DMS153 treated with DMSO at 0.1 percent for 48 hours (cell line): ENCODE measurements around the gene ZNF334.
A peak's percentile ranks its signal among the peaks of the same experiment; 100 is the strongest.

Experiments used
- DNase-seq: peaks from one replicate; lab custom pipeline; 2025; ENCODE audit not compliant: unreplicated experiment; lab: John Stamatoyannopoulos, UW

The ZNF334 gene

DNA sequence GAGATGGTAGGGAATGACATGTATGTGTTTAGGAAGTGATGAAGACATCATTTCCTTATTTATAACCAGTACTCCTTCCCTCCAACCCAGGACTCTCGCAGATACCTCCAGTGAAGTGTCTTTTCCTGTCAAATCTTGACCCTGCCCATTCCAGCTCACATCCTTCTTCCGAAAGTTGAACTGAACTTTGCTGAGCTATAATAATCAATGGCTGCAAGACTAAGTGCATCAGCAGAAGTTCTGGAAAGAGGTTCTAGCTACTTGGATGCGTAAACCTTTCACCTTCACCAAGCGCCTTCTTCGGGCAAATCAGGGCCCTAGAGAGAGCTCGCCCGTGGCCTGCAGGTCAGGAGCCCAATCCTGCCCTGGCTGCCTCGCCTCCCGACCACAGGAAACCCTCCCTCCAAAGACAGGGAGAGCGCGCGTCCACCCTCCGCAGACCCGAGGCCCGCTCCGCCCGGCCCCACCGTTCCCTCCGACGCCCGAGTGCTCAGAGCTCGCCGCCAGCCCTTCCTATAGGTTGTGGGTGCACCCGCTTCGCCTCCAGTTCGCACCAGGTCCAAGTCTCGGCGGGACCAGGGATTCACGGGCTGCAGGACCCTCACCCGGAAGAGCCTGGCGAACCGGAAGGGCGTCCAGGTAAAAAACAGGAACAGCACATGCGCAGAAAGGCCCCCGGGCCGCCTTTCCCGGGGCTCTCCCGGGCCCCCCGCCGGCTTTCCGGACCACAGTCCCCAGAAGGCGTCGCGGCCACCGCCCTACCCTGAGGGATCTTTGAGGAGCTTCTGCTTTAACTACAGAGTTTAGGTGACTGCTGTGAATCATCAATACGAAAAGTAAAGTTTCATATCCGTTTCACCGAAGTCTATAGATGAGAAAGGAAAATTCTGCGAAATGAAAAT, at the start of gene ZNF334:
Gene ZNF334, minus strand, starts transcription at position 617 of the 902 bp plus-strand sequence. CDS start 1,457 bp downstream, outside the sequence.
- DNase-seq: peak; percentile 75

DNA sequence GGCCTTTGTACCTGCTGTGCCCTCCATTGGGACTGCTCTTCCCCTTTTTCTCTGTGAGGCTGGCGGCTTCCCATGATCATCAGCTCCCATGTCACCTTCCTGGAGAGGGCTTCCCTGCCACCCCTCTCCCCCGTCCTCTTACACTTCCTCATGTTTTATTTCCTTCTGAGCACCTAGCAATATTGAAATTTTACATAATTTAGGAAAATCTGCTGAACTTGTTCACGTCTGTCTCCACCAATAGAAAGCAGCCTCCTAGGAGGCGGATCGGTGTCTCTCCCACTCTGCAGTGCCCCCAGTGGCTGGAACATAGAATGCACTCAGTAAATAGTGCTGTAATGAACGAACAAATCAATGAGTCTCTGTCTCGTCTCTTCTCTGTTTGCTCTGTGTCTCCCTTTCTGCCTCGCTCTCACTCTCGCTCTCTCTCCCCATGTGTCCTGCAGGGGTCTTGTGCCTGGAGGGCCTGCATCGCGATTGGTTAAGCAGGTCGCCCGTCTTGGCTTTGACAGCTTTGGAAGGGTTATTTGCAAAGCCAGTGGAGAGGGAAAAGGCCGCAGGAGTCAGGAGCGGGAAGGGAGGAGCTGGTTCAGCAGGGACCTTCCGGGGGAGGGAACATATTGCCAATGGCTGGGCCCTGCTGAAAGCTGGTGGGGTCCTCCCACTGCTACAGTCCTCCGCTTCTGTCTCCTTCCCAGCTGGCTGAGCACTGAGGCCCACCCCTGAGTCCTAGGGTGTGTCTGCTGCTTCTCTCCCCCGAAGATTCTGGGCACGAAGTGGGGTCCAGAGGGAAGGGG, 49.2 kb upstream of the ZNF334 start:
- DNase-seq: peak; percentile 76

DNA sequence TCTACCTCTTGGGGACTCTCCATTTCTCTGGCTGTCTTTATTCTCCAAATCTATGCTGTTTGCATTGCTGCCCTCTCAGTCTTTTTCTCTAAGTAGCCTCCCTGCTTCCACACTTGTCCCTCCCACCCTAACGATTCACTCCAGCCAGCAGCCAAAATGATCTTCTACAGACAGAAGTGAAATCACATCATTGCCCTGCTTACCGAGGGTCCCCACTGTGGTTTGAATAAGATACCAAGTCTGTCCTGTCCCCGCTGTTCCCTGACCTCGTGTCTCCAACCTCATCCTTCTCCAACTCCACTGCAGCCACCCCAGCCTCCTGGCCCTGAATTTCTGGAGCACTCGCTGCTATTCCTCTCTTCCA, 48.6 kb upstream of the ZNF334 start:
- DNase-seq: no peak

DNA sequence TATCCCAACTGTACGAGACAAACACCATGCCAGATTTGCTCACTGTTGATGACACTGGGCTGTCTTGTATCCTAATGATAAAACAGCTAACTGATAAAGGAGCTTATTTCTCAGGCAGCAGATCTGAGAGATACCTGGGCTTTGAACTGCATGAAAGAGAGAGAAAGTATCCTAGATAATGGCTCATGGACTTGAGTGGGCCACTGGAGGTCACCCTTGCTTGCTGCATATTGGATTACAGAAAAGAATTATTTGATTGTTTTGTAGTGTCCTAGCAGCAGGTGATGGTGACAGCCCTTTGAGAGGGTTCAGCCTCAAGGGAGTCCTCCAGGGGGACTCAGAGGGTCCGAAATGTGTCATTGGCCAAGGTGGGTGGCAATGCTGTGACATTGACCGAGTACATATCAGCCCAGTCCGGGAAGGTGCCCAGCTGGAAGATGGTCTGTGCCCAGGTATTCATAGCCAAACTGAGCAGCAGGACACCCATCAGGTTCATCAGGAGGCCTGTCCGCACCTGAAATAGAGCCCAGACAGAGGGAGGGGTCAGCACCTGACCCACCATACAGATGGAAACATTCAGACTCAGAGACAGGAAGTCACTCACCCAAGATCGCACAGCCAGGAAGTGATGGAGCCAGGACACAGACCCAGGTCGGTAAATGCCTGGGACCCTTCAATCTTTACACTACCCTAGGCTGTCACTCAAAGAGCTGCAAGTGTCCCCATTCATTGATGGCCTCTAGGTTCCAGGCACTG, 46.5 kb upstream of the ZNF334 start:
- DNase-seq: peak; percentile 2

DNA sequence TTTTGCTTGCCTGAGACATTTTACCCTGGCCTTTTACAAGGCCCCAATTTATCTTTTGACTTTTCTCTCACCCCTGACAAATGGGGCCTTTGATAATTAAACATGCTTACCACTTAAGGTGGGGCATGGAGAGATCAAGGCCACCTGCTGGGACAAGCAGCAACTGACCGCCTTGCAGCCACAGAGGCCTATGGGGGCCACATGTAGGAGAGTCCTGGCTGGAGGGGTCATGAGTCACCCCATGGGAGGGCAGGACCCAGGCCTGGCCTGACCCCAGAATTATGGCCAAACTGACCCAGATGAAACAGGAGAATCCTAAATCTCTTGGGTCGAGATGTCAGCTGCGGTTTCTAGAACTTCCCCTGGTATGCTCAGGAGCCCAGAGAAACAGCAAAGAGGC, 45.6 kb upstream of the ZNF334 start:
- DNase-seq: no peak

DNA sequence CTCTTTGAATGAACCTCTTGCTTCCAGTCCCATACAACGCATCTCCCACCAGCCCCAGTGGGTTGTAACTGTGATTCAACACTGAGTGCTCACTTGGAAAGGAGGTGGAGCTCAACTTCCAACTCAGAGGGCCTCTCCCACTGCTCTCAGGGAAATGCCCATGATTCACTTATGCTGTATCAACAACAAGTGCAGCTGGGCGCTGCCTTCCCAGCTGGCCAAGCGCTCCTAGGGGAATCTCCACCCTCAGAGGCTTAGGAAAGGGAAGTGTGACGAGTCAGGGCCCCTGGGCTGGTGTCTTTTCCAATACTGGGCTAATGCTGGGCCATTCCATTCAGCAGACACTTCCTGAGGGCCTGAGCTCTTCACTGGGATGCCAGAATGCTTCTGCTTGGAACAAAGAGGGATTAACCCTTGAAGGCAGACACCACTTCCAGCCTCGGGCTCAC, 45.2 kb upstream of the ZNF334 start:
- DNase-seq: no peak

DNA sequence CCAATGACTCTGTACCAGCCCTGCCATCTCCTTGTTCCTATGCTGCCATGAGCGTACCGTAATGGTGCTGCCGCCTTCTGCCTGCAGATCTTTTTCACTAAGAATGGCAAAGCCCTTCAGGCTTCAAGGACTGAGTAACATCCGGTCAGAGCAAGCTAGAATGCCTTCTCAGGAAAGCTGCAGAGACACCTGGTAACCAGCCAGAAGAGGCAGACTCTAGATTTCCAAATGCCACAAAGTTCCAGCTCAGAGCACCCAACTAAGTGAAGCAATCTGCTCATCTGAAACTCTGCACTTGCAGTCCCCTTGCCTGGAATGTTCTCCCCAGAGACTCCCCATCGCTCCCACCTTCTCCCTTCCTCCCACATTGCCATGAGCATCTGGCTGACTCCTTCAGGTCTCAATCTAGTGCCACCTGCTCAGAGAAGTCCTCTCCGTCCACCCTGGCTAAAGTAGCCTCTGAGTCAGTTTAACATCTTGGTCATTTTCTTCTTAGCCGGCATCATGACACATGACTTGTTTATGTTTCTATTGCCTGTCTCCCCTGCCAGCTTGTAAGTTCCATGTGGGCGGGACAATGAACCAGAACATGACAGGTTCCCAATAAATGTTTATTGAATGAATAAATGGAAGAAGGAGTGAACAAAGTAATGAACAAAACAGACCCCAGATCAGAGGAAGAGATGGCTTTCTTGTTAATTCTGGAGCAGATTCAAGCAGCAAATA, 44.0 kb upstream of the ZNF334 start:
- DNase-seq: no peak

DNA sequence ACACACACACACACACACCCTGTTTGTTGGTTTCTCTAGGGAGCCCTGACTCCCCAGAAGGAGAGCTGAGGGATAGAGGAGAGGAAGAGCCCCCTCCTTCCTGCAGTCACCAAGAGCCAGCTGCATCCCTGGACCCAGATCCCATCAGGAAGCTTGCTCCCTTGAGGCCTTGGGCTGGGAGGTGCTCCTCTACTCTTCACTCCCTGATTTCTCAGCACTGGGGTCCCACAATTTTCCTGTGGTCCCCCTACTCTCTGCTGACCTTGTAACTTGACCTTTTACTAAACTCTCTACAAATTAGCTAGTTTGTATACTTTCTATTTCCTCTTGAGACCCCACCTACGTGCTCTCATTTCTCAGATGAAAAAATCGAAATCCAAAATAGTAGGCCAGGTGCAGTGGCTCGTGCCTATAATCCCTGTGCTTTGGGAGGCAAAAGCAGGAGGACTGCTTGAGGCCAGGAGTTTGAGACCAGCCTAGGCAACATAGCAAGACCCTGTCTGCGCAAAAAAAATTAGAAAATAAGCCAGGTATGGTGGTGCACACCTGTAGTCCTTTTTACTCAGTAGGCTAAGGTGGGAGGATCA, 42.1 kb upstream of the ZNF334 start:
- no peak for DNase-seq

DNA sequence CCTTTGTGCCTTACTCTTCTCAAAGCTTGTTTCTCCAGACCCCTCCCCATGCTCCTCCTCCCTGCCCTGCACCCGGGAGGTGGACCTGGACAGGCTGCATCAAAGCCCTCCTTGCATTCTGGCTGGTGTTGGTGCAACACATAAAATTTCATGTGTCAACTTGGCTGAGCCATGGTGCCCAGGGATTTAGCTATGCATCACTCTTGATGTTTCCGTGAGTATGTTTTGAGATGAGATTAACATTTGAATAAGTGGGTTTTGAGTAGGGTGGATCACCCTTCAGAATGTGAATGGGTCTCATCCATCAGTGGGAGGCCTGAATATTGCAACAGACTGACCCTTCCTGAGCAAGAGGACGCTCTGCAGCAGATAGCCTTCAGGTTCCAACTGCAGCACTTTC, 41.5 kb upstream of the ZNF334 start:
- DNase-seq: no peak

DNA sequence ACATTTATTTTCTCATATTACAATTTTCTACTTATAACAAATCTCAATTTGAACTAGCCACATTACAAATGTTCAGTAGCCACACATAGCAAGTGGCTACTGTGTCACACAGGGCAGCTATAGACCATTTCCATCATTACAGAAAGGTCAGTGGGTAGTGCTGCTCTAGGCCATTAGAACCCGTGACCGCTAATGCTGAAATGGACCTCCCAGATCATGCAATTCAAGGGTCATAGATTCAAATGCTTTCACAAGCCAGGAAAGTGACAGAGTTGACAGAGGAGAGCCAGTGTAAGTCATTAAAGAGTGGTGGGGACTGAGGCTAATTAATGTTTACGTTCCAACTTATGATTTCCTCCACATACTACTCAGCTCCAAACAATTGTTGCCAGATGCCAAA, 40.6 kb upstream of the ZNF334 start:
- DNase-seq: no peak

DNA sequence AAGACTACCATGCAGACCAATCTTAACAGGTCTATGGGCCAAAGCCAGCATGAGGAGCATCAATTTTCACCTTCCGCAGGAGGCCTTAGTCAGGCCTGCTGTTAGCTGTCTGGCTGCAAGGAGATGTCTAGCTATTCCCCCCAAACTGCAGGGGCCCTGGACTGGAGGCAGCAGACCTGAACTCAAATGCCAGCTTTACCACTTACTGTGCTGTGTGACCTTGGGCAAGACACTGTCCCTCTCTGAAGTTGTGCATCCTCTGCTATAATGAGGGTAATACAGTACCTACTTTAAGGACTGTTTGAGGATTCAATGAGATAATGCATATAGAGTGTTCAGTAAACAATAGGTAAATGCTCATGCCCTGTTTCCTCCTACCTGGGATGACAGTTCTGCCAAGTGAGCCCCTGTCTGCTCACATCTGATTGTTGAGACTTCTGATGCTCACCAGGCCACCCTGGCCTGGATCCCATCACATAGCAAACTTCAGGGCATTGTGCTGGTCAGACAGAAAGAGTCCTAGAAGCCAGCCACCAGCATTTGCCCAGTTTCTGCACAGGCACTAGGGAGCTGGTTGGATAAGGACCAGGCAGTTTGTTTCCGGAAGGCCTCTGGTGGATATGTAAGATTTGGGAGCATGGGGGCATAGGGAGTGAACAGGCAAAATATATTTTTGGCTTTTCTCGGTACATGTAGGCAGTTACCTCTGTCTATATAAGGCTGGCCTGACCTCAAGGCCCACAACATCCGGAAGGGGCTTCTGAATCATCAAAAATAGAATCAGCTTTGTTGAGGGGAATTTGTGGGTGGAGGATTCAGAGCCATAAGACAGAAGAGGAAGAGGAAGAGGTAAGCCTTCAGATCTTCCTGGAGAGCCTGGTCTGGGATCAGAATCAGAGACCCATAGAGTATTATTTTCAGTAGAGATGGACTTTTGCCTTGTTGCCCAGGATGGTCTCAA, 39.4 kb upstream of the ZNF334 start:
- DNase-seq: no peak

DNA sequence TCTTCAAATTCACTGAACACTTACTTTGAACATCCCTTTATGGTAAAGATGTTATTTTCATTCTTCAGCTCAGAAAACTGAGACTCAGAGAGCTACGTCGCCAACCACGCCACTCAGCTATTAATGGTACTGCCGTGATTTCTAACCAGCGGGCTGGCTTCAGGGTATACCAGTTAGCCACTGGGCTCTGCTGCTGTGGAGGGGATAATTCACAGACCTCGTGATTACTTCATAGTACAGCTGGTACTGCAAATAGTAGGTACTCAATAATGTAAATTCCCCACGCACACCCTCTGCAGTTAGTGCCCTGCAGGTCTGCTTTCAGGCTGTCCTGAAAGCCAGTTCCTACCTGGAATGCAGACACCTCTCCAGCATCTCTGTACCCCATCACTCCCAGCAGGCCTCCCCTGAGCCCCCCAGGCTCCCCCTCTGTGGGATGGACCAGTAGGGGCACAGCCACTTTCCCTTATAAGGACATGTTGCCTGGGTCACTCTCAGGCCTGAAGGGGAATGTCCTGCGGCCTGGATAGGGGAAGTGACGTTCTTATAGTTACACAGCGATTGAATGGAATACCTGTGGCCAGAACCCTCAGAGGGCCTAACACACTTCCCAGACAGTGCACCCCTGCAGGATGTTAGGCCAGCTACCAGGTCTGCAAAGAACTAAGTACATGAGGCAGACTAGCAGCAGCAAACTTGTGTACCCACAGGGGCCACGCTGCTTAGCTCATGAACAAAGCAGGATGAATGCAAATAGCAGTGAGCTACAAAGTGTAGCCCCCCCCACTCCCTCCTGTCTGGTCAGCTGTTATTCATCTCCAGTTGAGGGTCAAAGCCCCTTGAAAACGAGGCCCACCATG, 38.4 kb upstream of the ZNF334 start:
- DNase-seq: no peak

DNA sequence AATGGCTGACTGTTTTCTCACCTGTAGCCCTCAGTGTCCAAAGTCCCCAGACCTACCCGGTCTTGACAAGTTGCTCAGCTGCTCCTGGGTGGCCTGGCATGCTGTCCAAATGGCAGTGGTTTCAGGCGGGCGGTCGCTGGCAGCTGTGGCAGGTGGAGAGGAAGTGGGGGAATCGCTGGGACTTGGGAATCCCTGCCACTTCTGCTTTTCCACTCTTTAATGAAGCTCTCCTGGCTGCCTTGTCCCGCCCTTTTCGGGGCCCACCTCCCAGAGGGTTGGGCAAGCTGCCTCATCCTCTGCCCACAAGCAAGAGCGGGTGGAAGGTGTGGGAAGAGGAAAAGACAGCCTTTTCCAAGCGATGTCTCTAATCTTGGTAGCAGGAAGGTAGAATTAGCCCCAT, 37.1 kb upstream of the ZNF334 start, which contains the start of gene OCSTAMP:
Gene OCSTAMP, minus strand, starts transcription at position 194 of the 400 bp plus-strand sequence. Its CDS starts 94 bp downstream, at position 100.
- DNase-seq: no peak

DNA sequence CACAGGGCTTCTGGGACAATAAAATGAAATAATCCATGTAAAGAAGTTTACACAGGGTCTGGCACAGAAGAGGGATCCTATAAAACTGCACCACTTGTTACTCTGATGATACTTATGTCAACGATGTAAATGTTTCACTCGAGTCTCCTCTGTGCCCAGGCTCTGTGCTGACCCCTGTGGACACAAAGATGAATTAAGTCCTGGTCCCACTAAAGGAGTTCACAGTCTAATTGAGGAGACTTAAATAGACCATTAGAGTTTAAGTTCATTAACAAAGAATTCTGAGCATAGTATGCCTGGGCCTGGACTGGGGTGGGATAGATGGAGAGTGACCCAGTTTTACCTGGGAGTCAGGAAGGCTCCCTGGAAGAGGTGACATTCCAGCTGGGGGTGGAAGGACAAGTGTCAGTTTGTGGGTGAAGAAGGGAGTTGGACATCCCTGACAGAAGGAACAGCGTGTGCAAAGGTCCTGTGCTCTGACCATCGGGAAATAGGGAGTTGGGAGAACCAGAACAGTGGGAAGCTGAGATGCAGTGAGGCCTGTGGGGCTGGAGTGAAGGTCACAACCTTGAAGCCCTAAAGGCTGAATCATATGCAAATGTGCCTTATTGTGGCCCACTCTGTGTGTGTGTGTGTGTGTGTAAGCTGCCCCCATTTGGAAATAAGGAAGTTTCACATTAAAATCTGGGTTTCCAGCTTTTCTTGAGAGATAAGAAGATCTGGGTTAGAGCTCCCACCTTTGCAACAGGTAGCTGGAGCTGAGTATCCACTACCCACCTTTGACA, 36.0 kb upstream of the ZNF334 start:
- no peak for DNase-seq

DNA sequence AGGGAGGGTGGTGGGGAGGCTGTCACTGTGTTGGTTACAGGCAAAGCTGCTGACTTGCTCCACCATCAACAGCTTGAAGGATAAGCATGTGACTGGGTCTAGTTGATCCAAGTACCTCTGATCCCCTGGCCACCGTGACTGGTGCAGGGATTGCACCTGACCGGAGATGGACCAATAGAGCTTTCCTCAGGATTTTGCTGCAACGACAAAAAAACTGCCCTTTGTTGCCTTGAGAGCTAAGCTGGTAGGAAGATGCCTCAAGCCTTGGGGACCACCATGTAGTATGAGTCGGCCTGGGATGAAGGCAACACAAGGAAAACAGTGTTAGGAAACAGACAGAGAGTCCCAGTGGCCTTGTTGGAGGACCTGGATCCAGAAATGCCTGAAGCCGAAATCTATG, 35.3 kb upstream of the ZNF334 start:
- DNase-seq: no peak

DNA sequence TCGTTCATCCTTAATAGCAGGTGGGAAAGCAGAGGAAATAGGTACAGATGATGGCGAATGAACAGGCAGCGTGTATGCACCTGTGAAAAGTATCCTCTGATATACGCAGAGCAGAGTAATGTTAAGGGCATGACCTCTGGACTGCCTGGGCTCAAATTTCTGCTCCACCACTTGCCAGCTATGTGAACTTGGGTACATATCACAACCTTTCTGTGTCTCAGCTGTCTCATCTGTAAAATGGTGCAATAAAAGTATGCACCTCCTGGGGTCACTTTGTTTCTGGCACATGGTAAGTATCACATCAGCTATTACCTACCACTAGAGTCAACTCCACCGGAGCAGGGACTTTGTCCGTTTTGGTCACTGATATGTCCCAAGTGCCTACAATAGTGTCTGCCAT, 34.6 kb upstream of the ZNF334 start:
- no peak for DNase-seq

DNA sequence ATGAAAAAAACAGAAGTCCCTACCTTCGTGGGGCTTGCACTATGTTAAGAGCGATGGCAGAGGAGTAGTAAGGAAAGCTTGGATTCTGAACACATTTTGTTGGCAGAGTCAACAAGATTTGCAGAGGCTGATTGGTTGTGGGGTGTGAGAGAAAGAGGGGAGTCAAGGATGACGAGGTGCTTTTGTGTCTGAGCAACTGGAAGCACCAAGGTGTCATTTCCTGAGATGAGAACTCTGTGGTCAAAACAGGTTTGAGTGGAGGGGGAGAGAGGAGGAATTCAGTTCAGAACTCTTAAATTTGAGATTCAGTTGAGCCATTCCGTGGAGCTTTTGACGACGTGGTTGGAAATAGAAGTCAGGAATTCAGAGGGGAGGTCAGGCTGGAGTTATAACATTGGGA, 33.6 kb upstream of the ZNF334 start:
- no peak for DNase-seq
